Fibroblast of pulmonary artery (primary cell): ENCODE results near the gene IRAK3.
"Not testable (repeated sequence)": the region's sequence is repeated elsewhere in the genome, so short reads cannot be mapped to it uniquely, and the experiment has no call there.

Experiments used
- DNase-seq: peaks from one replicate; pipeline ENCODE4 v3.0.0-alpha.2; 2010; ENCODE audit warnings: low read depth
- H3K4me3 ChIP-seq: replicated peaks from 2 replicates; pipeline ENCODE4 v1.5.1; 2011; ENCODE audit warnings: low read depth, mild to moderate bottlenecking, control low read depth, low read length, moderate library complexity
- TF ChIP-seq, protein P1 (sequence below): IDR thresholded peaks from 2 replicates; pipeline ENCODE4 v1.5.1; 2011; ENCODE audit warnings: mild to moderate bottlenecking, control low read depth, low read length, inconsistent platforms; ENCODE audit errors: missing control alignments

Gene IRAK3

GRCh38 chr12:66235626-66236281 is 46.7 kb downstream of the IRAK3 start:
- H3K4me3 ChIP-seq: peak overlapping the region; percentile 50
- peak; percentile 27 for DNase-seq
- TF ChIP-seq, protein P1, sequence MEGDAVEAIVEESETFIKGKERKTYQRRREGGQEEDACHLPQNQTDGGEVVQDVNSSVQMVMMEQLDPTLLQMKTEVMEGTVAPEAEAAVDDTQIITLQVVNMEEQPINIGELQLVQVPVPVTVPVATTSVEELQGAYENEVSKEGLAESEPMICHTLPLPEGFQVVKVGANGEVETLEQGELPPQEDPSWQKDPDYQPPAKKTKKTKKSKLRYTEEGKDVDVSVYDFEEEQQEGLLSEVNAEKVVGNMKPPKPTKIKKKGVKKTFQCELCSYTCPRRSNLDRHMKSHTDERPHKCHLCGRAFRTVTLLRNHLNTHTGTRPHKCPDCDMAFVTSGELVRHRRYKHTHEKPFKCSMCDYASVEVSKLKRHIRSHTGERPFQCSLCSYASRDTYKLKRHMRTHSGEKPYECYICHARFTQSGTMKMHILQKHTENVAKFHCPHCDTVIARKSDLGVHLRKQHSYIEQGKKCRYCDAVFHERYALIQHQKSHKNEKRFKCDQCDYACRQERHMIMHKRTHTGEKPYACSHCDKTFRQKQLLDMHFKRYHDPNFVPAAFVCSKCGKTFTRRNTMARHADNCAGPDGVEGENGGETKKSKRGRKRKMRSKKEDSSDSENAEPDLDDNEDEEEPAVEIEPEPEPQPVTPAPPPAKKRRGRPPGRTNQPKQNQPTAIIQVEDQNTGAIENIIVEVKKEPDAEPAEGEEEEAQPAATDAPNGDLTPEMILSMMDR: peak; percentile 12

GRCh38 chr12:66236282-66236675 is 47.3 kb downstream of the IRAK3 start:
- not testable (repeated sequence) for DNase-seq, H3K4me3 ChIP-seq

- DNase-seq: no peak
- H3K4me3 ChIP-seq: no peak overlapping the region
- TF ChIP-seq, protein P1: no peak
These were observed 48.0 kb downstream of the IRAK3 start for GRCh38 chr12:66236969-66237368.

- TF ChIP-seq, protein P1: no peak
- no peak overlapping the region for H3K4me3 ChIP-seq
- no peak for DNase-seq
These were observed 48.6 kb downstream of the IRAK3 start for GRCh38 chr12:66237505-66238175.

- no peak overlapping the region for H3K4me3 ChIP-seq
- no peak for DNase-seq
- TF ChIP-seq, protein P1: no peak
These were observed 50.3 kb downstream of the IRAK3 start for GRCh38 chr12:66239295-66239694.

GRCh38 chr12:66240096-66240820 is 51.2 kb downstream of the IRAK3 start:
- no peak for DNase-seq
- no peak overlapping the region for H3K4me3 ChIP-seq
- TF ChIP-seq, protein P1: no peak

GRCh38 chr12:66241061-66242043 is 52.3 kb downstream of the IRAK3 start:
- H3K4me3 ChIP-seq: no peak overlapping the region
- TF ChIP-seq, protein P1: no peak
- peak; percentile 93 for DNase-seq
